ENCODE data around the gene CCDC148.
"Not testable (repeated sequence)": the region's sequence is repeated elsewhere in the genome, so short reads cannot be mapped to it uniquely, and the experiment has no call there.

CCDC148 gene

GRCh38 chr2:158291544-158292180, 164.9 kb downstream of the CCDC148 start:
- no peak for DNase-seq (ENCODE audit: low read depth in 2 of 2)

- no peak for DNase-seq (ENCODE audit: low read depth in 2 of 2)
Observed at GRCh38 chr2:158290225-158290624, 166.3 kb downstream of the CCDC148 start.

GRCh38 chr2:158276619-158277471, 179.7 kb downstream of the CCDC148 start:
- no peak for DNase-seq (ENCODE audit: low read depth in 2 of 2)

GRCh38 chr2:158273791-158274190, 182.8 kb downstream of the CCDC148 start:
- DNase-seq (ENCODE audit: low read depth in 2 of 2): no peak

- DNase-seq (ENCODE audit: low read depth in 2 of 2): no peak
Observed at GRCh38 chr2:158270536-158270935, 186.0 kb downstream of the CCDC148 start.

GRCh38 chr2:158269143-158269542, 187.4 kb downstream of the CCDC148 start:
- DNase-seq (ENCODE audit: low read depth in 2 of 2): no peak

GRCh38 chr2:158266111-158266510, 190.4 kb downstream of the CCDC148 start:
- DNase-seq (ENCODE audit: low read depth in 2 of 2): no peak

GRCh38 chr2:158255257-158255656, 201.3 kb downstream of the CCDC148 start:
- no peak for DNase-seq (ENCODE audit: low read depth in 2 of 2)

- DNase-seq (ENCODE audit: low read depth in 2 of 2): no peak
Observed at GRCh38 chr2:158253170-158253569, 203.4 kb downstream of the CCDC148 start.

- no peak for DNase-seq (ENCODE audit: low read depth in 2 of 2)
Observed at GRCh38 chr2:158251356-158251755, 205.2 kb downstream of the CCDC148 start.

GRCh38 chr2:158243392-158243791, 213.2 kb downstream of the CCDC148 start:
- no peak for DNase-seq (ENCODE audit: low read depth in 2 of 2)

- DNase-seq (ENCODE audit: low read depth in 2 of 2): no peak
Observed at GRCh38 chr2:158242280-158242679, 214.3 kb downstream of the CCDC148 start.

GRCh38 chr2:158240975-158241374, 215.6 kb downstream of the CCDC148 start:
- DNase-seq (ENCODE audit: low read depth in 2 of 2): no peak

GRCh38 chr2:158239271-158239670, 217.3 kb downstream of the CCDC148 start:
- DNase-seq (ENCODE audit: low read depth in 2 of 2): no peak

- DNase-seq (ENCODE audit: low read depth in 2 of 2): no peak
Observed at GRCh38 chr2:158234497-158234896, 222.1 kb downstream of the CCDC148 start.

- no peak for DNase-seq (ENCODE audit: low read depth in 2 of 2)
Observed at GRCh38 chr2:158232476-158232875, 224.1 kb downstream of the CCDC148 start.

- DNase-seq (ENCODE audit: low read depth in 2 of 2): no peak
Observed at GRCh38 chr2:158228943-158229508, 227.5 kb downstream of the CCDC148 start.

- not testable (repeated sequence) for DNase-seq (ENCODE audit: low read depth in 2 of 2)
Observed at GRCh38 chr2:158223066-158223465, 233.5 kb downstream of the CCDC148 start.

GRCh38 chr2:158221063-158222020, 235.2 kb downstream of the CCDC148 start:
- no peak for DNase-seq (ENCODE audit: low read depth in 2 of 2)

- no peak for DNase-seq (ENCODE audit: low read depth in 2 of 2)
Observed at GRCh38 chr2:158217593-158217992, 239.0 kb downstream of the CCDC148 start.

- DNase-seq (ENCODE audit: low read depth in 2 of 2): no peak
Observed at GRCh38 chr2:158214431-158214830, 242.1 kb downstream of the CCDC148 start.

GRCh38 chr2:158213773-158214172, 242.8 kb downstream of the CCDC148 start:
- DNase-seq (ENCODE audit: low read depth in 2 of 2): no peak

Measured in stimulated activated CD8-positive, alpha-beta memory T cell treated with anti-CD3 and anti-CD28 coated beads, Interleukin-15, amount 100 ng/mL, for 4 hours (primary cell).